ENCODE results near the gene RNF151.
"Not testable (repeated sequence)": the region's sequence is repeated elsewhere in the genome, so short reads cannot be mapped to it uniquely, and the experiment has no call there.

Gene RNF151

DNA sequence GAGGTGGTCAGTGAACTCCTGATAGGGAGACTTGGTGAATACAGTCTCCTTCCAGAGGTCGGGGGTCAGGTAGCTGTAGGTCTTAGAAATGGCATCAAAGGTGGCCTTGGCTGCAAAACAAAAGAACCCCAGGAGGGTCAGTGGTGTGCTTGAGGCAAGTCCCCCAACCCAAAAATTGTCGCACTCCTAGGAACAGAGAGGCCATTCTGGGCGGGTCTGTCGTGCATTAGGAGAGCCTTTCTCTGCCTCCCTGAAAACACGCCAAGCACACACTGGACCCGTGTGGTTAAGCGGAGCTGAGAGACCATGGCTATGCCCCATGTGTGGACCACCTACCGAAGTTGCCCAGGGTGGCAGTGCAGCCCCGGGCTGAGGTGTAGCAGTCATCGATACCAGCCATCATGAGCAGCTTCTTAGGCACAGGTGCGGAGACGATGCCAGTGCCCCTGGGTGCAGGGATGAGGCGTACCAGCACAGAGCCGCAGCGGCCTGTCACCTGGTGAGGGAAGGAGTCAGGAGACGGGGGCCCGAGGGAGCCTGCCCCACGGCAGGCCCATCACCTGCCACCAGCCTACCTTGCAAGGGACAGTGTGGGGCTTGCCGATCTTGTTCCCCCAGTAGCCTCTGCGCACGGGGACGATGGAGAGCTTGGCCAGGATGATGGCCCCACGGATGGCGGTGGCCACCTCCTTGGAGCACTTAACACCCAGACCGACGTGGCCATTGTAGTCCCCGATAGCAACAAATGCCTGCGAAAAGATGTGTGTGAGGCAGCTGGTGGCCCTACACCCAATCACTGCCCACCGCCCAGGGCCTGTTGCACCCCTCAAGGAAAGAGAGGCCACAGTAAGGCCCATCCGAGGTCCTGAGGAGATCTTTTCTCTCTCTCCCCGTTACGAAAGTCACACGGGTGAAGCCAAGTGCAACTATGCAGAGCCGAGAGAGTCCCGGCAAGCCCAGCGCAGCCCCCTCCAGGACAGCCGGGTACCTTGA, 4.2 kb upstream of the RNF151 start:
- not testable (repeated sequence) for H3K4me1 ChIP-seq (ENCODE audit: insufficient read depth, low read length); H3K27me3 ChIP-seq (ENCODE audit: insufficient read depth, low read length); H3K9me3 ChIP-seq (ENCODE audit: insufficient read depth, low read depth, low read length)
- peak overlapping the region; percentile 92 for H3K27ac ChIP-seq (ENCODE audit: low read depth, low read length)
- peaks cover 33% of the 10 kb centered on the region for H3K36me3 ChIP-seq (ENCODE audit: insufficient read depth, low read length)
- peak overlapping the region; percentile 98 for H3K9ac ChIP-seq (ENCODE audit: low read depth, low read length)
- H3K4me3 ChIP-seq (ENCODE audit: low read length) = peak overlapping the region; percentile 90
- 87% methylated on average over 33 of the region's 37 CpGs for WGBS

DNA sequence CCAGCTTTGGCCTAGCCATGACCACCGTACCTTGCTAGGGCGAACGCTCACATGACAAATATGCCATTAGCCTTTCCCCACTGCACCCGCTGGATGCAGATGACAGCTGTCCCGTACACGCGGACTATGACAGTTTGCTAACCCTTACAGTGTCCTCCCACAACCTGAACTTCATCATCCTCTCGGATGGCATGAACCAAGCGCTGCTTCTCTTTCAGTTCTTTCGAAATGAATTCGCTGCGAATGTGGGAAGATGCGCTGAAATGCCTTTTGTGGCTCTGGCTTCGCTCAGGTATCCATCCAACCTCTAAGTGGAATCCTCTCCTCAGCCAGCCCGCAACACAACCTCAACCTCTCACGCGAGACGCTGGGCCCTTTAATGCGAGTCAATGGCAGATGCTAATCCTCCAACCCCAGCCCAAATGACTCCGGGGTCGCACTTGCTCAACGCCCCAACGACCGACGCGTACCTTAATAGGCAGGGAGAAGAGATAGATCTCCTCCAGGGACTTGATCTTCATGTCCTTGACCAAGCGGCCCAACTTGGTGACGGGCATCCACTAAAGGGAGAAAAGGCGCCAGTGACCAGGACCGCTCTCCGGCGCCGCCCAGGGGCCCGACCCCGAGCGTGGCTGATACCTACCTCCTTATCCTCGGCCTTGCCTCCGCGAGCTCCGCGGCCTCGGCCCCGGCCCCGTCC, 2.7 kb upstream of the RNF151 start:
- Histone ChIP-seq H3K27me3 (ENCODE audit: insufficient read depth, low read length) (no peaks in the 10 kb centered on the region), H3K9me3 (ENCODE audit: insufficient read depth, low read depth, low read length) (no peaks in the 10 kb centered on the region), H3K27ac (ENCODE audit: low read depth, low read length) (peak overlapping the region; percentile 92), H3K36me3 (ENCODE audit: insufficient read depth, low read length) (peaks cover 33% of the 10 kb centered on the region), H3K4me1 (ENCODE audit: insufficient read depth, low read length) (peaks cover 4% of the 10 kb centered on the region; the same call in 1 of the 2 replicates), H3K4me3 (ENCODE audit: low read length) (peak overlapping the region; percentile 90), H3K9ac (ENCODE audit: low read depth, low read length) (peak overlapping the region; percentile 98)
- under 1% methylated on average over 44 of the region's 44 CpGs for WGBS

DNA sequence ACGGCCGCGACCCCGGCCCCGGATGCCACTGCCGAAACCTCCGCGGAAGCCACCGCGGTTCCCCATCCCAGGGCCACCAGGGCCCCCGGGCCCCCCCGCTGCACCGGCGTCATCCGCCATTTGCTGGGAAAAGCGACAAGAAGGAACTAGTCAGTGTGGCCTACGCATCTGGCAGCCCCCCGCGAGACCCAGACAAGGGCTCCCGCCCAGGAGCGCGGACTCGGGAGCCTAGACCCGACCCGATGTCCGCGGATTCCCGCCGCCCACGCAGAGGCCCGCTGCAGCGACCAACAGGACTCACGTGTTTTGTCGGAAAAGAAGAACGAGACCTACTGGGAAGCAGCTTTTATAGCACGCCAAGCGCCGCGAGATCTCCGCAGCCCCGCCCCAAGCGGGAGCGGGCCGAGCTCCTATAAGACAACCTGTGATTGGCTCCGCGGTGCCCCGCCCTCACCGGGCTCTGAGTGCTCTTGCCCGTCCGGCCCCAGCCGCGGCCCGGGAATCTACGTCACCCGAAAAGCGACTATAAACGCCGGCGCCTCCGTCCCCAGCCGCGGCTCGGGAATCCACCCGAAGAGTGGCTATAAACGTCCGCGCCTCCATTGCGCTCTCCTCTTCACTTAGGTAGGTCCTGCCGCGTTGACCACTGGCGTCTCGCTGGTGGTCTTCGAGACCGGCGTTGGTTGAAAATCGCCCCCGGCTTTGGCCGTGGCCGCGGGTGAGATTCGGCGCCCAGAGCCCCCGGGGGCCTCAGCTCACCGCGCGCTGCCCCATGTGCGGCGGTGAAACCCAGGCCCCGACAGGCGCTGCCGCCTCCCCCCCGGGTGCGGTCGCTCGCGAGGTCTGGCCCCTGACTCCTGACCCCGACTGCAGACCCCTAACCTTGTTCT, 1.9 kb upstream of the RNF151 start, which contains the start of gene RPS2:
Gene RPS2 (minus strand): TSS at position 321 of the 890 bp plus-strand sequence. CDS start 201 bp downstream, at position 120.
- no peaks in the 10 kb centered on the region for H3K27me3 ChIP-seq (ENCODE audit: insufficient read depth, low read length)
- H3K27ac ChIP-seq (ENCODE audit: low read depth, low read length) = peak within 1 kb of the TSS; percentile 92
- peaks cover 33% of the 10 kb centered on the region for H3K36me3 ChIP-seq (ENCODE audit: insufficient read depth, low read length)
- H3K9ac ChIP-seq (ENCODE audit: low read depth, low read length) = peak within 1 kb of the TSS; percentile 98
- H3K9me3 ChIP-seq (ENCODE audit: insufficient read depth, low read depth, low read length) = no peaks in the 10 kb centered on the region
- peaks cover 4% of the 10 kb centered on the region; the same call in 1 of the 2 replicates for H3K4me1 ChIP-seq (ENCODE audit: insufficient read depth, low read length)
- under 1% methylated on average over 97 of the region's 97 CpGs for WGBS
- peak within 1 kb of the TSS; percentile 90 for H3K4me3 ChIP-seq (ENCODE audit: low read length)

DNA sequence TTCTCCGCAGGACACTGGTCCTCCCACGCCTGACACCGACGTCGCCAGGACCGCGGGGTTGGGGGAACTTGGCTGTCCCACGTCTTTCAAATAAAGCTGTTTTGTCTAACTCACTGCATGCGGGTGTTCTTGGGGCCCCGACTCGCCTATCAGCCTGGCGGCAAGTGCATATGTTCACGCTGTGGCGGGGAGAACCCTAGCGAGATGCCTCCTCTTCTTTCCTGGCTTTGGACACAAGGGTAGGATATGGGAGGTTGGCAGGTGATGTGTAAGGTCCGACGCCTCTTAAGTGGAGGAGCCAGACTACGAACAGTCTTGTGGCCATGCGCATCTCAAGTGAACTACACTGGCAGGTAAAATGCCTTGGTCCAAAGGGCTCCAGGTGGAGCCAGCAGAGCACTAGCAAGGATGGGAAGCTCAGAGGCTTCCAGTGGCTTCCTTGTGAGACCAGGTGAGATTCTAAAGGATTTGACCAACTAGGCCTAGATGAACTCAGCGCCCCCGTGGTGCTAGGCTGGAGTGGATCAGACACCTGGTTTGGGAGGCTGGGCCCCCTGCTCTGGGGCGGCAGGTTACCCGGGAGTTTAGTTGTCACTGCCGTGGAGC, 1.2 kb upstream of the RNF151 start:
- H3K9ac ChIP-seq (ENCODE audit: low read depth, low read length) = peak overlapping the region; percentile 98

DNA sequence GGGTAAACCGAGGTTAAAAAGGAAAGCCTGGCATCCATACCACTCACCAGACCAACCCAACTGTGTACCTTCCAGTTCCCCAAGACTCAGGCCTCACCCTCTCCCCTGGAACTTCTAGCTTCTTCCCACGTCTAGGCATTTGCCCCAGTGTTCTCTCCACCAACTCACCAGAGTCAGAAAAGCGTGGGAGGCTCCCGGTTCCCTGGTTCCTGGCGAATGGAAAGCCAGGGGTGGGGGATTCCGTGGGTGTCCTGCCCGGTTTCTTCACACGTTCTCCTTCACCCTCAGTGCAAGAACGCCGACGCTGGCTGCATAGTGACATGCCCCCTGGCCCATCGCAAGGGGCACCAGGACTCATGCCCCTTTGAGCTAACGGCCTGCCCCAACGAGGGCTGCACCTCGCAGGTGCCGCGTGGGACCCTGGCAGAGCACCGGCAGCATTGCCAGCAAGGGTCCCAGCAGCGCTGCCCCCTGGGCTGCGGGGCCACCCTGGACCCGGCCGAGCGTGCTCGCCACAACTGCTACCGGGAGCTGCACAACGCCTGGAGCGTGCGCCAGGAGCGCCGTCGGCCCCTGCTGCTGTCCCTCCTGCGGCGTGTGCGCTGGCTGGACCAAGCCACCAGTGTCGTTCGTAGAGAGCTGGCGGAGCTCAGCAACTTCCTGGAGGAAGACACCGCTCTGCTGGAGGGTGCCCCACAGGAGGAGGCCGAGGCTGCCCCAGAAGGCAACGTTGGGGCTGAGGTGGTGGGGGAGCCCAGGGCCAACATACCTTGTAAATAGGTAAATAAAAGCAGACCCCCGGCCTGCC, 1.7 kb downstream of the RNF151 start:
- no peaks in the 10 kb centered on the region for H3K27me3 ChIP-seq (ENCODE audit: insufficient read depth, low read length)
- peaks cover 9% of the 10 kb centered on the region for H3K36me3 ChIP-seq (ENCODE audit: insufficient read depth, low read length)
- no peak overlapping the region for H3K9ac ChIP-seq (ENCODE audit: low read depth, low read length)
- H3K9me3 ChIP-seq (ENCODE audit: insufficient read depth, low read depth, low read length) = no peaks in the 10 kb centered on the region
- WGBS = 93% methylated on average over 41 of the region's 41 CpGs
- H3K27ac ChIP-seq (ENCODE audit: low read depth, low read length) = no peak overlapping the region
- no peak overlapping the region for H3K4me3 ChIP-seq (ENCODE audit: low read length)
- H3K4me1 ChIP-seq (ENCODE audit: insufficient read depth, low read length) = no peaks in the 10 kb centered on the region; the same call in 1 of the 2 replicates

More for the DNA sequence above, 1.2 kb upstream of the RNF151 start:
- H3K4me3 ChIP-seq (ENCODE audit: low read length) = peak overlapping the region; percentile 90
- peaks cover 4% of the 10 kb centered on the region; the same call in 1 of the 2 replicates for H3K4me1 ChIP-seq (ENCODE audit: insufficient read depth, low read length)
- no peaks in the 10 kb centered on the region for H3K27me3 ChIP-seq (ENCODE audit: insufficient read depth, low read length)
- WGBS = 25% methylated on average over 24 of the region's 24 CpGs
- H3K36me3 ChIP-seq (ENCODE audit: insufficient read depth, low read length) = peaks cover 33% of the 10 kb centered on the region
- H3K27ac ChIP-seq (ENCODE audit: low read depth, low read length) = peak overlapping the region; percentile 85
- H3K9me3 ChIP-seq (ENCODE audit: insufficient read depth, low read depth, low read length) = no peaks in the 10 kb centered on the region

DNA sequence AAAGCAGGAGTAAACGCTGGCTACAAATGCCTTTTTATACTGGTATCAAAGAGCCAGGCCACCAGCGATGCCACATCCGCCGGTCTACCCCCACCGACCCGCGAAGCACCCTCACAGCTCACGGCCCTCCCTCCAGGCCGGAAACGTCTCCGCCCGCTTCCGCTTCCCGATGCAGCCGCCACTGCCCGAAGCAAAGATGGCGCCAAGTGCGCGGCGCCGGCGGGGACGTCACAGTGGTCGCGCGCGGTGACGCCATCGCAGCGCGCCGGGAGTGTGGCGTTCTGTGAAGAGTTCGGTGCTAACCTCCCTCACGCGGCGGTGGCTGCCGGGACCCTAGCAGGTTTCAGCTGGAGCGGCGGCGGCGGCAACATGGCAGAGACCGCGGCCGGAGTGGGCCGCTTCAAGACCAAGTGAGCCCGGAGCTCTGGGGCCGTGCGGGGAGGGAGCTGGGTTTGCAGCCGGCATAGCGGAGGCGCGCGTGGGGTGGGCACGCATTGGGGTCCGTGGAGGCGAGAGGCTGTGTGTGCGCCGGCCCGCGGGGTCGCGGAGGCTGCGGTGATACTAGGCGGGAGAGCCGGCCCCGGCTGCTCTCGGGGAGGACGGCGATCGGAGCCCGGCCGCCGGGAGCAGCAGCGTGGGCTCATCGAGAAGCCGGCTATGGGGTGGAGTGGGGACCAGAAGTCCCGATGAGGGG, 5.3 kb downstream of the RNF151 start, which contains the start of gene TBL3:
Gene TBL3 (plus strand): TSS at position 258 of the 694 bp plus-strand sequence. CDS start 112 bp downstream, at position 370.
- Histone ChIP-seq H3K4me1 (ENCODE audit: insufficient read depth, low read length) (no peaks in the 10 kb centered on the region), H3K9ac (ENCODE audit: low read depth, low read length) (peak within 1 kb of the TSS; percentile 88), H3K27me3 (ENCODE audit: insufficient read depth, low read length) (no peaks in the 10 kb centered on the region), H3K4me3 (ENCODE audit: low read length) (peak within 1 kb of the TSS; percentile 92), H3K9me3 (ENCODE audit: insufficient read depth, low read depth, low read length) (no peaks in the 10 kb centered on the region), H3K27ac (ENCODE audit: low read depth, low read length) (peak within 1 kb of the TSS; percentile 72), H3K36me3 (ENCODE audit: insufficient read depth, low read length) (peaks cover 27% of the 10 kb centered on the region)
- WGBS = under 1% methylated on average over 78 of the region's 78 CpGs

DNA sequence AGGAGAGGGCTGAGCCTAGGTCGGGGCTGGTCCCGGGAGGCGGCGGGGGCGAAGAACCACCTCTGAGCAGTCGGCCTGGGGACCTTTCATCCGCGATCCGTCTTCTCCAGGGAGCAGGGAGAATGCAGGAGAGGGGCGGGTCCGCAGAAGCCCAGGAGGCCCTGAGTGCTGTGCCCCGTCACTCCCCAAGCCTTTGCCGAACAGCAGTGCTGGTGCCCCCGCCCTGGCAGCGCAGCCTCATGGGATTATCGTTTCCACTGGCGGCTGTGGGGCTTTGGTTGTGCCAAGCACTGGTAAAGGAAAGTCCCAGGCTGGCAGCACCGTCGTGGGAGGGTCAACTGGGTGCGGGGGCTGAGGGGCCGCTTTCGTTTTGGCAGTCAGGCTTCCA, 5.8 kb downstream of the RNF151 start:
- peaks cover 31% of the 10 kb centered on the region for H3K36me3 ChIP-seq (ENCODE audit: insufficient read depth, low read length)
- 7% methylated on average over 22 of the region's 22 CpGs for WGBS
- H3K27me3 ChIP-seq (ENCODE audit: insufficient read depth, low read length) = no peaks in the 10 kb centered on the region
- H3K4me1 ChIP-seq (ENCODE audit: insufficient read depth, low read length) = no peaks in the 10 kb centered on the region
- peak overlapping the region; percentile 83 for H3K9ac ChIP-seq (ENCODE audit: low read depth, low read length)
- H3K4me3 ChIP-seq (ENCODE audit: low read length) = peak overlapping the region; percentile 92
- H3K27ac ChIP-seq (ENCODE audit: low read depth, low read length) = no peak overlapping the region
- H3K9me3 ChIP-seq (ENCODE audit: insufficient read depth, low read depth, low read length) = no peaks in the 10 kb centered on the region

DNA sequence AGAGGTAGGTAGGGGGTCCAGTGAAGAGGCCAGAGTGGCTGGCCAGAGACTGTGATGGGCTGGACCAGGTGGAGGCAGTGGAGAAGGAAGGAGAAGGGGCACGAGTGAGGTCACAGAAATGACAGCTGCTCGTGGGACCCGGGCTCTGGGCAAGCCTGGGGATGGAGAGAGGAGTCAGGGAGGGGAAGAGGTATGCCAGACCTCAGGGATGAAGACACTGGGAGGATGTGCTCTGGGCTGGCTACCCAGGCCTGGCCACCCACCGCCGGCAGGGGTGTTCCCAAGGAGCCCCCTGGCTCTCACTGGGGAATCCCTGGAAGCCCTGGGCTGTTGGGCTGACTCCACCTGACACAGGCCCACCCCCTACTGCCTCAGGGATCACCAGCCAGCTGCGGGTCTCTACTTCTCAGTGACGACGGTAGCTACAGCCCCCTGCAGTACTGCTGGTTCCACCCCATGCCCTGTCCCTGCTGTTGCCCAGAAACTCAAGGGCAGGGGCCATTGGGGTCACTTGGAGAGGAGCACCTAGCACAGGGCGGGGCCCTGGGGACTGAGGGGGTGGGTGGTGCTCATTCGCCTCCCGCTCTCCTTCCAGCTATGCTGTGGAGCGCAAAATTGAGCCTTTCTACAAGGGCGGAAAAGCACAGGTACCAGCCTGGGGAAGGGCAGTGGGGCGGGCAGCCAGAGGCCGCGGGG, 7.0 kb downstream of the RNF151 start:
- Histone ChIP-seq H3K4me3 (ENCODE audit: low read length) (no peak overlapping the region), H3K27me3 (ENCODE audit: insufficient read depth, low read length) (no peaks in the 10 kb centered on the region), H3K36me3 (ENCODE audit: insufficient read depth, low read length) (peaks cover 40% of the 10 kb centered on the region), H3K4me1 (ENCODE audit: insufficient read depth, low read length) (no peaks in the 10 kb centered on the region), H3K27ac (ENCODE audit: low read depth, low read length) (no peak overlapping the region), H3K9ac (ENCODE audit: low read depth, low read length) (no peak overlapping the region), H3K9me3 (ENCODE audit: insufficient read depth, low read depth, low read length) (no peaks in the 10 kb centered on the region)
- WGBS = 96% methylated on average over 16 of the region's 16 CpGs
